Measurements from ENCODE around the gene GPR155. TPM values are rescaled to one million over a fixed set of nuclear protein-coding genes. Genes with fewer than 3 reads are reported as not detected.
"Not testable (repeated sequence)": the region's sequence is repeated elsewhere in the genome, so short reads cannot be mapped to it uniquely, and the experiment has no call there.

Gene GPR155
- total RNA-seq, 1 experiment from 2014 or later: 0.79 TPM

DNA sequence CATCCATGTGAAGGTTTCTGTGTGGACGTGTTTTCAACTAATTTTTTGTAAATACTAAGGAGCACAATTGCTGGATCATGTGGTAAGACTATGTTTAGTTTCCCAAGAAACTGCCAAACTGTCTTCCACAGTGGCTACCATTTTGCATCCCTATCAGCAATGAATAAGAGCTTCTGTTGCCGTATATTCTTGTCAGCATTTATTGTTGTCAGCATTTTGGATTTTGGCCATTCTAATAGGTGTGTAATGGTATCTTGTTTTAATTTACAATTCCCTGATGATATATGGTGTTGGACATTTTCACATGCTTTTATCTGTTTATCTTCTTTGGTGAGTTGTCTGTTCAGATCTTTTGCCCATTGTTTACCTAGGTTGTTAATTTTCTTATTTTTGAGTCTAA, 56.8 kb downstream of the GPR155 start:
- no TSS peak for BruUV-seq (replicated peaks)
- H3K9me3 ChIP-seq (ENCODE audit: insufficient read depth, low read depth): no peaks in the 10 kb centered on the region
- ChIA-PET CTCF (no interaction called here), POLR2A (ENCODE audit: unreplicated experiment) (interaction anchor here (0.6 kb wide), 1 partner anchor 11 kb away, joined by 6 read pairs; no protein-coding TSS in a partner anchor)
- no peaks in the 10 kb centered on the region for H3K36me3 ChIP-seq (ENCODE audit: low read depth)
- TF ChIP-seq EZH2 (IDR thresholded peaks at IDR 0.05; ENCODE audit: low read depth): no peak
- TF ChIP-seq, protein P1, sequence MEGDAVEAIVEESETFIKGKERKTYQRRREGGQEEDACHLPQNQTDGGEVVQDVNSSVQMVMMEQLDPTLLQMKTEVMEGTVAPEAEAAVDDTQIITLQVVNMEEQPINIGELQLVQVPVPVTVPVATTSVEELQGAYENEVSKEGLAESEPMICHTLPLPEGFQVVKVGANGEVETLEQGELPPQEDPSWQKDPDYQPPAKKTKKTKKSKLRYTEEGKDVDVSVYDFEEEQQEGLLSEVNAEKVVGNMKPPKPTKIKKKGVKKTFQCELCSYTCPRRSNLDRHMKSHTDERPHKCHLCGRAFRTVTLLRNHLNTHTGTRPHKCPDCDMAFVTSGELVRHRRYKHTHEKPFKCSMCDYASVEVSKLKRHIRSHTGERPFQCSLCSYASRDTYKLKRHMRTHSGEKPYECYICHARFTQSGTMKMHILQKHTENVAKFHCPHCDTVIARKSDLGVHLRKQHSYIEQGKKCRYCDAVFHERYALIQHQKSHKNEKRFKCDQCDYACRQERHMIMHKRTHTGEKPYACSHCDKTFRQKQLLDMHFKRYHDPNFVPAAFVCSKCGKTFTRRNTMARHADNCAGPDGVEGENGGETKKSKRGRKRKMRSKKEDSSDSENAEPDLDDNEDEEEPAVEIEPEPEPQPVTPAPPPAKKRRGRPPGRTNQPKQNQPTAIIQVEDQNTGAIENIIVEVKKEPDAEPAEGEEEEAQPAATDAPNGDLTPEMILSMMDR (conservative IDR thresholded peaks at IDR 0.05): no peak
- intact Hi-C loops (cut with micrococcal nuclease; ENCODE audit: unreplicated experiment): no loop called here
- H3F3A ChIP-seq (ENCODE audit: insufficient read depth, low read depth): no peaks in the 10 kb centered on the region
- no peaks in the 10 kb centered on the region for H4K20me1 ChIP-seq (ENCODE audit: insufficient read depth)
- H2AFZ ChIP-seq: no peak overlapping the region
- no peak overlapping the region for H3K4me2 ChIP-seq
- no peaks in the 10 kb centered on the region for H3K27me3 ChIP-seq (ENCODE audit: insufficient read depth, low read depth)
- no peaks in the 10 kb centered on the region for H3K4me1 ChIP-seq (replicated peaks; ENCODE audit: insufficient read depth)
- no peak for DNase-seq
- H3K4me3 ChIP-seq: no peak overlapping the region
- H3K9me2 ChIP-seq (ENCODE audit: insufficient read depth): no peaks in the 10 kb centered on the region
- no peaks in the 10 kb centered on the region for H3K79me2 ChIP-seq (ENCODE audit: low read depth)
- H3K27ac ChIP-seq: no peak overlapping the region

- H3K79me2 ChIP-seq (ENCODE audit: low read depth): no peaks in the 10 kb centered on the region
- no peak overlapping the region for H3K4me2 ChIP-seq
- no peaks in the 10 kb centered on the region for H3F3A ChIP-seq (ENCODE audit: insufficient read depth, low read depth)
- H4K20me1 ChIP-seq (ENCODE audit: insufficient read depth): no peaks in the 10 kb centered on the region
- no peaks in the 10 kb centered on the region for H3K9me2 ChIP-seq (ENCODE audit: insufficient read depth)
- H3K36me3 ChIP-seq (ENCODE audit: low read depth): no peaks in the 10 kb centered on the region
- H2AFZ ChIP-seq: no peak overlapping the region
- no peak for DNase-seq
- no peak for TF ChIP-seq EZH2 (IDR thresholded peaks at IDR 0.05; ENCODE audit: low read depth)
- TF ChIP-seq, protein P1 (conservative IDR thresholded peaks at IDR 0.05): no peak
- H3K4me3 ChIP-seq: no peak overlapping the region
- no peaks in the 10 kb centered on the region for H3K4me1 ChIP-seq (replicated peaks; ENCODE audit: insufficient read depth)
- no peaks in the 10 kb centered on the region for H3K27me3 ChIP-seq (ENCODE audit: insufficient read depth, low read depth)
- no peak overlapping the region for H3K27ac ChIP-seq
- CTCF ChIA-PET: no interaction called here
- POLR2A ChIA-PET (ENCODE audit: unreplicated experiment): no interaction called here
- no peaks in the 10 kb centered on the region for H3K9me3 ChIP-seq (ENCODE audit: insufficient read depth, low read depth)
- intact Hi-C loops (cut with micrococcal nuclease; ENCODE audit: unreplicated experiment): no loop called here
- BruUV-seq (replicated peaks): no TSS peak
Observed at GRCh38 chr2:174428214-174428613, 58.6 kb downstream of the GPR155 start.

DNA sequence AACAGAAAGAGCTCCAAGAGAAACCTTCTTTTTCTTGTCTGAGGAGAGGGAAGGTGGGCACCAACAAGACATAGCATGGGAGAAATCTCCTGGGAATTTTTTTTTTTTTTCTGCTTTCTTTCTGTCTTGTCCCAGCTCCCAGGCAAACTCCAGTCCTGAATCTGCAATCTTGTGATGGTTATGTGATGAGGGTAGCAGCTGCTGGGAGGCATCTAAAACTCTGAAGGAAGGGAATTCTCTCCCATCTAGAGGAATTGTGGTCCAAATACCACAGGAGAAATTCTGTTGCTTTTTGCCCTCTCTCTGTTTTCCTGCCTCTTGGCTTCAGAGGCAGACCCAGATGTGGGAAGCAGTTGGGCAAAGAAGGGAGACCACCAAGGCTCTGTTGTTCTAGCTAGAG, 74.6 kb downstream of the GPR155 start:
- POLR2A ChIA-PET (ENCODE audit: unreplicated experiment): no interaction called here
- Histone ChIP-seq H3K79me2 (ENCODE audit: low read depth) (no peaks in the 10 kb centered on the region), H2AFZ (no peak overlapping the region), H3K4me1 (replicated peaks; ENCODE audit: insufficient read depth) (no peaks in the 10 kb centered on the region), H3K27me3 (ENCODE audit: insufficient read depth, low read depth) (no peaks in the 10 kb centered on the region), H3K4me2 (no peak overlapping the region), H4K20me1 (ENCODE audit: insufficient read depth) (no peaks in the 10 kb centered on the region), H3K27ac (no peak overlapping the region), H3K36me3 (ENCODE audit: low read depth) (no peaks in the 10 kb centered on the region), H3K9me3 (ENCODE audit: insufficient read depth, low read depth) (no peaks in the 10 kb centered on the region), H3F3A (ENCODE audit: insufficient read depth, low read depth) (no peaks in the 10 kb centered on the region), H3K9me2 (ENCODE audit: insufficient read depth) (no peaks in the 10 kb centered on the region), H3K4me3 (no peak overlapping the region)
- no peak for DNase-seq
- BruUV-seq (replicated peaks): no TSS peak
- intact Hi-C loops (cut with micrococcal nuclease; ENCODE audit: unreplicated experiment): no loop called here
- TF ChIP-seq EZH2 (IDR thresholded peaks at IDR 0.05; ENCODE audit: low read depth): no peak
- CTCF ChIA-PET: no interaction called here

DNA sequence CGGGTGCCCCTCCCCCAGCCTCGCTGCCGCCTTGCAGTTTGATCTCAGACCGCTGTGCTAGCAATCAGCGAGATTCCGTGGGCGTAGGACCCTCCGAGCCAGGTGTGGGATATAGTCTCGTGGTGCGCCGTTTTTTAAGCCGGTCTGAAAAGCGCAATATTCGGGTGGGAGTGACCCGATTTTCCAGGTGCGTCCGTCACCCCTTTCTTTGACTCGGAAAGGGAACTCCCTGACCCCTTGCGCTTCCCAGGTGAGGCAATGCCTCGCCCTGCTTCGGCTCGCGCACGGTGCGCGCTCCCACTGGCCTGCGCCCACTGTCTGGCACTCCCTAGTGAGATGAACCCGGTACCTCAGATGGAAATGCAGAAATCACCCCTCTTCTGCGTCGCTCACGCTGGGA, 76.8 kb downstream of the GPR155 start:
- H3K4me2 ChIP-seq; BruUV-seq (replicated peaks); CTCF ChIA-PET; H4K20me1 ChIP-seq (ENCODE audit: insufficient read depth); H3K36me3 ChIP-seq (ENCODE audit: low read depth); H3K4me3 ChIP-seq; DNase-seq; H3K27me3 ChIP-seq (ENCODE audit: insufficient read depth, low read depth); POLR2A ChIA-PET (ENCODE audit: unreplicated experiment); H3K79me2 ChIP-seq (ENCODE audit: low read depth); H2AFZ ChIP-seq; H3K4me1 ChIP-seq (replicated peaks; ENCODE audit: insufficient read depth); H3K9me2 ChIP-seq (ENCODE audit: insufficient read depth); H3K27ac ChIP-seq; H3F3A ChIP-seq (ENCODE audit: insufficient read depth, low read depth); intact Hi-C loops (cut with micrococcal nuclease; ENCODE audit: unreplicated experiment); H3K9me3 ChIP-seq (ENCODE audit: insufficient read depth, low read depth): not testable (repeated sequence)

Measured in PC-9 (cell line).